H1 (cell line): ENCODE measurements around the gene AGBL1. TPM values are rescaled to one million over a fixed set of nuclear protein-coding genes. Genes with fewer than 3 reads are reported as not detected.

Source experiments
- CTCF ChIA-PET: fragments of 300-600 bp; sonication (Branson Sonifier 250); formaldehyde crosslinking; loops from one replicate; lab custom pipeline; 2021; ENCODE audit not compliant: partially characterized antibody; lab: Charles Lee
- POLR2A ChIA-PET: fragments of 300-600 bp; sonication (Branson Sonifier 250); formaldehyde crosslinking; loops from one replicate; lab custom pipeline; 2021; ENCODE audit warnings: inconsistent platforms; ENCODE audit not compliant: partially characterized antibody; lab: Charles Lee
- DNase-seq, 2 experiments: peaks; one replicate each; pipeline versions ENCODE4 v3.0.0 to v3.0.0-alpha.2; 2010 to 2022; ENCODE audit warnings: low spot score in 2 of 2, low read depth in 1 of 2, mixed read lengths in 1 of 2
- FAIRE-seq: peaks from 2 replicates; lab custom pipeline; 2011; peaks lifted over from hg19 to GRCh38; lab: Jason Lieb, UNC
- H2AFZ ChIP-seq: 2 replicates; pipeline ENCODE4 v1.8.1; 2012; ENCODE audit warnings: low read length, inconsistent platforms
- H2AK5ac ChIP-seq: 2 replicates; pipeline ENCODE4 v1.6.1; 2013; ENCODE audit warnings: low read depth, low read length
- H2BK120ac ChIP-seq: replicated peaks from 2 replicates; pipeline ENCODE3; 2013; ENCODE audit warnings: low read depth, low read length, inconsistent platforms
- H2BK12ac ChIP-seq: 2 replicates; pipeline ENCODE4 v1.6.1; 2013; ENCODE audit warnings: low read depth, low read length
- H2BK15ac ChIP-seq: 2 replicates; pipeline ENCODE4 v1.6.1; 2013; ENCODE audit warnings: low read length
- H2BK20ac ChIP-seq: 2 replicates; pipeline ENCODE4 v1.6.1; 2013; ENCODE audit warnings: low read length
- H2BK5ac ChIP-seq: 2 replicates; pipeline ENCODE4 v1.6.1; 2013; ENCODE audit warnings: low read depth, low read length
- H3K14ac ChIP-seq: 2 replicates; pipeline ENCODE4 v1.6.1; 2013; ENCODE audit warnings: inconsistent platforms; ENCODE audit not compliant: insufficient read length
- H3K18ac ChIP-seq: 2 replicates; pipeline ENCODE4 v1.6.1; 2013; ENCODE audit warnings: low read length; ENCODE audit errors: extremely low read depth
- H3K23ac ChIP-seq: 2 replicates; pipeline ENCODE4 v1.6.1; 2013; ENCODE audit warnings: inconsistent platforms; ENCODE audit not compliant: insufficient read length
- H3K23me2 ChIP-seq: 2 replicates; pipeline ENCODE4 v1.6.1; 2013; ENCODE audit warnings: low read depth, low read length
- H3K27ac ChIP-seq: 2 replicates; pipeline ENCODE4 v1.6.1; 2011; ENCODE audit warnings: low read depth, low read length, inconsistent platforms
- H3K27me3 ChIP-seq, 4 experiments: replicated peaks in 1 of 4; 1 replicate in 1 of 4; 2 replicates in 3 of 4; pipeline versions ENCODE4 v1.6.1 to v1.8.1; 2011 to 2013; ENCODE audit warnings: low read length in 3 of 4, mild to moderate bottlenecking in 3 of 4, inconsistent platforms in 2 of 4, mixed read lengths in 2 of 4, moderate library complexity in 1 of 4; ENCODE audit not compliant: control insufficient read depth in 3 of 4, insufficient read depth in 3 of 4; ENCODE audit errors: extremely low read depth in 1 of 4
- H3K36me3 ChIP-seq, 4 experiments: 2 replicates each; pipeline versions ENCODE4 v1.6.1 to v1.8.1; 2011 to 2013; ENCODE audit warnings: mild to moderate bottlenecking in 4 of 4, low read length in 3 of 4, moderate library complexity in 2 of 4, control low read depth in 1 of 4, inconsistent platforms in 1 of 4; ENCODE audit not compliant: insufficient read depth in 4 of 4, control insufficient read depth in 2 of 4
- H3K4ac ChIP-seq: replicated peaks from 2 replicates; pipeline ENCODE3; 2013; ENCODE audit warnings: low read length, low read depth, mixed read lengths, inconsistent platforms; ENCODE audit not compliant: insufficient read length
- H3K4me1 ChIP-seq, 4 experiments: replicated peaks in 1 of 4; 1 replicate in 1 of 4; 2 replicates in 3 of 4; pipeline versions ENCODE4 v1.6.1 to v1.8.1; 2011 to 2013; ENCODE audit warnings: low read length in 3 of 4, inconsistent platforms in 2 of 4, mixed read lengths in 1 of 4; ENCODE audit not compliant: insufficient read depth in 4 of 4, control insufficient read depth in 3 of 4
- H3K4me2 ChIP-seq, 2 experiments: 2 replicates each; pipeline versions ENCODE4 v1.6.1 to v1.8.1; 2011 to 2013; ENCODE audit warnings: low read depth in 2 of 2, low read length in 2 of 2, control low read depth in 1 of 2, inconsistent platforms in 1 of 2, mild to moderate bottlenecking in 1 of 2; ENCODE audit not compliant: insufficient read depth in 1 of 2
- H3K4me3 ChIP-seq, 4 experiments: fragments of 200-600, 300-600 bp in 1 of 4; sonication (generic), shearing (Covaris generic), sonication (Bioruptor Twin) in 1 of 4; 2 replicates each; pipeline versions ENCODE4 v1.5.1 to v1.8.1; 2011 to 2016; ENCODE audit warnings: low read length in 4 of 4, low read depth in 3 of 4, control low read depth in 2 of 4, inconsistent platforms in 2 of 4, mild to moderate bottlenecking in 2 of 4, mixed read lengths in 1 of 4, moderate library complexity in 1 of 4; ENCODE audit not compliant: insufficient read depth in 2 of 4; ENCODE audit errors: extremely low read depth in 1 of 4
- H3K56ac ChIP-seq: replicated peaks from 2 replicates; pipeline ENCODE3; 2013; ENCODE audit warnings: low read depth, mild to moderate bottlenecking, mixed read lengths, low read length, inconsistent platforms; ENCODE audit not compliant: insufficient read length
- H3K79me1 ChIP-seq: 2 replicates; pipeline ENCODE4 v1.6.1; 2013; ENCODE audit warnings: low read depth, low read length, control low read depth
- H3K79me2 ChIP-seq, 2 experiments: 2 replicates each; pipeline versions ENCODE4 v1.6.1 to v1.8.1; 2012 to 2013; ENCODE audit warnings: low read length in 2 of 2, mild to moderate bottlenecking in 2 of 2, inconsistent platforms in 1 of 2; ENCODE audit not compliant: insufficient read depth in 2 of 2, control insufficient read depth in 1 of 2
- H3K9ac ChIP-seq, 4 experiments: replicated peaks in 1 of 4; 1 replicate in 1 of 4; 2 replicates in 3 of 4; pipeline versions ENCODE4 v1.6.1 to v1.8.1; 2011 to 2013; ENCODE audit warnings: low read depth in 3 of 4, low read length in 3 of 4, control low read depth in 2 of 4, mild to moderate bottlenecking in 2 of 4, moderate library complexity in 2 of 4, inconsistent platforms in 1 of 4; ENCODE audit errors: extremely low read depth in 1 of 4
- H3K9me3 ChIP-seq, 2 experiments: 2 replicates each; pipeline versions ENCODE4 v1.6.1 to v1.8.1; 2012 to 2013; ENCODE audit warnings: mild to moderate bottlenecking in 2 of 2, moderate library complexity in 2 of 2, control low read depth in 1 of 2, inconsistent platforms in 1 of 2, low read depth in 1 of 2, low read length in 1 of 2, mixed read lengths in 1 of 2; ENCODE audit not compliant: insufficient read depth in 2 of 2
- H4K20me1 ChIP-seq, 2 experiments: replicated peaks in 1 of 2; 2 replicates each; pipeline versions ENCODE3 to v1.8.1; 2011 to 2013; ENCODE audit warnings: inconsistent platforms in 2 of 2, low read length in 2 of 2, mild to moderate bottlenecking in 1 of 2; ENCODE audit not compliant: insufficient read depth in 2 of 2, control insufficient read depth in 1 of 2
- H4K5ac ChIP-seq: 2 replicates; pipeline ENCODE4 v1.6.1; 2013; ENCODE audit warnings: low read length, low read depth, mixed read lengths, inconsistent platforms; ENCODE audit not compliant: insufficient read length
- H4K8ac ChIP-seq: 2 replicates; pipeline ENCODE4 v1.8.0; 2013; ENCODE audit warnings: mild to moderate bottlenecking, moderate library complexity, low read length, inconsistent platforms; ENCODE audit not compliant: insufficient read depth; ENCODE audit errors: extremely low read depth
- H4K91ac ChIP-seq: replicated peaks from 2 replicates; pipeline ENCODE3; 2013; ENCODE audit warnings: low read length, mixed read lengths, inconsistent platforms; ENCODE audit not compliant: insufficient read length
- RAD21 ChIP-seq, 2 experiments: IDR thresholded peaks in 1 of 2; conservative IDR thresholded peaks in 1 of 2; 2 replicates each; pipeline ENCODE4 v1.6.1; 2011; ENCODE audit warnings: low read depth in 2 of 2, low read length in 2 of 2, improper control_type of control experiment in 1 of 2, inconsistent platforms in 1 of 2, mild to moderate bottlenecking in 1 of 2, moderate library complexity in 1 of 2
- RFX5 ChIP-seq: IDR thresholded peaks from 2 replicates; pipeline ENCODE4 v1.6.1; 2011; ENCODE audit warnings: low read depth, low read length, improper control_type of control experiment, borderline replicate concordance
- WGBS, 2 experiments: shearing (Covaris generic) in 1 of 2; methylation state at CpG; one replicate each; pipeline versions ENCODE4 v1.1.6 to v1.1.7; 2013 to 2015; ENCODE audit warnings: low lambda C conversion rate in 2 of 2, mixed read lengths in 2 of 2, inconsistent platforms in 1 of 2, low coverage in 1 of 2, missing lambda C conversion rate in 1 of 2; ENCODE audit not compliant: insufficient replicate concordance in 2 of 2, insufficient coverage in 1 of 2, insufficient read length in 1 of 2; ENCODE audit errors: extremely low coverage in 1 of 2, missing lambda C conversion rate in 1 of 2; 5-methylcytosine and 5-hydroxymethylcytosine counted together
- polyA plus RNA-seq, 7 experiments: library from polyadenylated mRNA; depleted of rRNA in 3 of 7; stranded (reverse) in 5 of 7; unstranded in 2 of 7; fragments of >200 nt in 5 of 7; fragments of 200-250 nt in 2 of 7; gene quantifications; 1 replicate in 5 of 7; 2 replicates in 1 of 7; 4 replicates in 1 of 7; pipeline versions ENCODE4 v1.2.1 to v1.2.3, GENCODE V29; 2011 to 2013; ENCODE audit warnings: missing spikeins in 2 of 7, mixed read lengths in 2 of 7
- total RNA-seq: library from RNA; stranded (reverse); fragmentation: NEBNext Ultra II Directional; extraction: Animal tissue kit (Norgen Biotek cat#: 25700); gene quantifications from 2 replicates; pipeline ENCODE4 v1.2.1, GENCODE V29; 2021
- TF ChIP-seq, protein P1 (sequence below), 3 experiments: IDR thresholded peaks; 1 replicate in 2 of 3; 2 replicates in 1 of 3; pipeline versions ENCODE4 v1.5.1 to v1.6.1; 2011; ENCODE audit warnings: low read length in 3 of 3, mild to moderate bottlenecking in 3 of 3, inconsistent platforms in 2 of 3, low read depth in 1 of 3, moderate library complexity in 1 of 3; ENCODE audit not compliant: insufficient read depth in 1 of 3; ENCODE audit errors: control extremely low read depth in 1 of 3

AGBL1 gene
- total and polyA plus RNA-seq, 2 of the 8 experiments (the other 6 are each of a cell fraction or from before 2014, with no cell fraction given) = not detected

DNA sequence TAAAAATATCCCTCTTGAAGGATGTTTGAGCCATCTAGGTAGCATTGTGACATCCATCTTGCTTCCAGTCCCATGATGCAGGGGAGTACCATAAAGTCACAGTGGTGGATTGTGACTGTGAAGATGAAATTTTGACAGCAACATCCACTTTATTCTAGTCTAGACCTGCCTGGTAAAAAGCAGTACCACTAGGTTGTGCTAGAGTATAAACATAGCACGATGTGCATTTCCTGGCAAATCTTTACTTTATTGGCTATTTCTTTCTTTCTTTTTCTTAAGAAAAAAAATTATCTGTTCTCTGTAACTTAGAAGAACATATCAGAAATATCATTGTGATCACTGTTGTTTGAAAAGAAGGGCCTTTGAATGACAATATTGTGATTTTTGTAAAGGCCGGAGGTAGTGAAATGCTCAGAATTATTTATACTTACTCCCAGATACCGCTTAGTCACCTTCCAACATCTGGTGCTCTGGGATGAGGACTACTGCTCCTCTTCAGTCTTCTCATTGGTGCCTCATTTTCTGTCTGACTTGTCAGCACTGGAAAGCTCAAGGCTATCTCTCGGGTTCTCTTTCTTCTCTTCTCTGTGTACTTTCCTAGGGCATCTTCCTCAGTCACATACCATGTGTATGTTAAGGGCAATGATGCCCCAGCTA, 35.6 kb downstream of the AGBL1 start:
- no peaks in the 10 kb centered on the region for H3K23me2 ChIP-seq
- H3K9ac ChIP-seq = no peak overlapping the region
- H3K4ac ChIP-seq = no peak overlapping the region
- no peak overlapping the region for H2BK12ac ChIP-seq
- no peaks in the 10 kb centered on the region for H3K36me3 ChIP-seq
- no peak overlapping the region for H2BK20ac ChIP-seq
- H2BK5ac ChIP-seq = no peak overlapping the region
- no peaks in the 10 kb centered on the region for H3K79me2 ChIP-seq
- DNase-seq (no peak), FAIRE-seq (peak; percentile 55)
- H3K4me3 ChIP-seq = no peak overlapping the region
- peaks cover 0 to 4% of the 10 kb centered on the region in 2 experiments; a peak in 2 of 4 replicates for H3K9me3 ChIP-seq
- no peak overlapping the region for H2AK5ac ChIP-seq
- H2AFZ ChIP-seq = no peak overlapping the region
- no peak overlapping the region for H3K27ac ChIP-seq
- H3K56ac ChIP-seq = no peak overlapping the region
- no peaks in the 10 kb centered on the region for H4K20me1 ChIP-seq
- H3K18ac ChIP-seq = no peak overlapping the region
- no peaks in the 10 kb centered on the region for H3K27me3 ChIP-seq
- 72% methylated on average over 4 of the region's 4 CpGs; no CpG with 5 or more reads in 1 of the 2 experiments for WGBS, 2 experiments
- H2BK120ac ChIP-seq = no peak overlapping the region
- H4K91ac ChIP-seq = no peak overlapping the region
- no peak overlapping the region for H2BK15ac ChIP-seq
- H3K14ac ChIP-seq = no peak overlapping the region
- H4K8ac ChIP-seq = no peak overlapping the region
- H3K23ac ChIP-seq = no peak overlapping the region
- no peaks in the 10 kb centered on the region for H3K79me1 ChIP-seq
- H3K4me2 ChIP-seq = no peak overlapping the region
- H3K4me1 ChIP-seq = no peaks in the 10 kb centered on the region; a peak in 1 of 7 replicates
- POLR2A ChIA-PET = no interaction called here
- CTCF ChIA-PET = interaction anchor here (0.6 to 2.7 kb wide), 24 partner anchors 14 to 1630 kb away, joined by 3 to 9 read pairs (median 3); no protein-coding TSS in a partner anchor
- H4K5ac ChIP-seq = no peak overlapping the region
- TF ChIP-seq RFX5 (no peak), RAD21 (IDR thresholded peaks at IDR 0.05 in 1 of 2, conservative IDR thresholded peaks at IDR 0.05 in 1 of 2; ENCODE audit: low read depth in 2 of 2, low read length in 2 of 2) (peak; percentile 71 to 72)
- TF ChIP-seq, protein P1, sequence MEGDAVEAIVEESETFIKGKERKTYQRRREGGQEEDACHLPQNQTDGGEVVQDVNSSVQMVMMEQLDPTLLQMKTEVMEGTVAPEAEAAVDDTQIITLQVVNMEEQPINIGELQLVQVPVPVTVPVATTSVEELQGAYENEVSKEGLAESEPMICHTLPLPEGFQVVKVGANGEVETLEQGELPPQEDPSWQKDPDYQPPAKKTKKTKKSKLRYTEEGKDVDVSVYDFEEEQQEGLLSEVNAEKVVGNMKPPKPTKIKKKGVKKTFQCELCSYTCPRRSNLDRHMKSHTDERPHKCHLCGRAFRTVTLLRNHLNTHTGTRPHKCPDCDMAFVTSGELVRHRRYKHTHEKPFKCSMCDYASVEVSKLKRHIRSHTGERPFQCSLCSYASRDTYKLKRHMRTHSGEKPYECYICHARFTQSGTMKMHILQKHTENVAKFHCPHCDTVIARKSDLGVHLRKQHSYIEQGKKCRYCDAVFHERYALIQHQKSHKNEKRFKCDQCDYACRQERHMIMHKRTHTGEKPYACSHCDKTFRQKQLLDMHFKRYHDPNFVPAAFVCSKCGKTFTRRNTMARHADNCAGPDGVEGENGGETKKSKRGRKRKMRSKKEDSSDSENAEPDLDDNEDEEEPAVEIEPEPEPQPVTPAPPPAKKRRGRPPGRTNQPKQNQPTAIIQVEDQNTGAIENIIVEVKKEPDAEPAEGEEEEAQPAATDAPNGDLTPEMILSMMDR (IDR thresholded peaks at IDR 0.05; ENCODE audit: control extremely low read depth in 1 of 3, insufficient read depth in 1 of 3, low read depth in 1 of 3, low read length in 3 of 3) = peak in 2 of 3 experiments; percentile 39 to 44; a peak in 2 of 4 replicates
